ENCODE measurements around the gene TTC28.

GRCh38 chr22:28394513-28395110, 285.0 kb downstream of the TTC28 start:
- TF ChIP-seq CTCF (conservative IDR thresholded peaks at IDR 0.05; ENCODE audit: low read length): no peak
- no peak for TF ChIP-seq EZH2phosphoT487 (IDR thresholded peaks at IDR 0.05; ENCODE audit: borderline replicate concordance)

Measured in Loucy (cell line).